ENCODE measurements around the gene THBS1. TPM values are rescaled to one million over a fixed set of nuclear protein-coding genes. Genes with fewer than 3 reads are reported as not detected.

The THBS1 gene
- total and polyA plus RNA-seq, 7 donors: 3.3 to 40.1 (median 9.7) TPM

- H3K9me3 ChIP-seq: no peaks in the 10 kb centered on the region
- WGBS, 3 donors: 92 to 94% (median 93%) methylated on average over 2 of the region's 2 CpGs
- DNase-seq: no peak
- no peak for ATAC-seq
- H3K36me3 ChIP-seq (ENCODE audit: insufficient read depth in 1 of 2, low read depth in 1 of 2): no peaks in the 10 kb centered on the region
- no peak for TF ChIP-seq CTCF (IDR thresholded peaks at IDR 0.05)
- H3K4me1 ChIP-seq: no peaks in the 10 kb centered on the region
- H3K27ac ChIP-seq: no peak overlapping the region
- intact Hi-C loops (cut with DNase I): no loop called here
- no peak overlapping the region for H3K4me3 ChIP-seq
- H3K27me3 ChIP-seq (ENCODE audit: insufficient read depth in 3 of 3, low read length in 2 of 3): no peaks in the 10 kb centered on the region
These were observed 19.0 kb downstream of the THBS1 start for GRCh38 chr15:39599871-39600270.

GRCh38 chr15:39602143-39602542, 21.3 kb downstream of the THBS1 start:
- WGBS, 3 donors: 81 to 85% (median 84%) methylated on average over 5 of the region's 5 CpGs
- no peak overlapping the region for H3K27ac ChIP-seq
- H3K4me1 ChIP-seq: no peaks in the 10 kb centered on the region
- DNase-seq (no peak), ATAC-seq (no peak)
- intact Hi-C loops (cut with DNase I): no loop called here
- no peaks in the 10 kb centered on the region for H3K36me3 ChIP-seq (ENCODE audit: insufficient read depth in 1 of 2, low read depth in 1 of 2)
- H3K9me3 ChIP-seq: no peaks in the 10 kb centered on the region
- H3K4me3 ChIP-seq: no peak overlapping the region
- no peak for TF ChIP-seq CTCF (IDR thresholded peaks at IDR 0.05)
- no peaks in the 10 kb centered on the region for H3K27me3 ChIP-seq (ENCODE audit: insufficient read depth in 3 of 3, low read length in 2 of 3)

GRCh38 chr15:39605146-39605545, 24.3 kb downstream of the THBS1 start:
- H3K27ac ChIP-seq: no peak overlapping the region
- TF ChIP-seq CTCF (IDR thresholded peaks at IDR 0.05): no peak
- ATAC-seq (no peak), DNase-seq (no peak)
- no peaks in the 10 kb centered on the region for H3K27me3 ChIP-seq (ENCODE audit: insufficient read depth in 3 of 3, low read length in 2 of 3)
- H3K36me3 ChIP-seq (ENCODE audit: insufficient read depth in 1 of 2, low read depth in 1 of 2): no peaks in the 10 kb centered on the region
- H3K4me1 ChIP-seq: no peaks in the 10 kb centered on the region
- WGBS, 3 donors: 76 to 83% (median 81%) methylated on average over 1 of the region's 1 CpG
- intact Hi-C loops (cut with DNase I): no loop called here
- H3K9me3 ChIP-seq: peaks cover 5% of the 10 kb centered on the region
- H3K4me3 ChIP-seq: no peak overlapping the region

GRCh38 chr15:39608185-39609139, 27.6 kb downstream of the THBS1 start:
- ATAC-seq: no peak
- intact Hi-C loops (cut with DNase I): no loop called here
- H3K27me3 ChIP-seq (ENCODE audit: insufficient read depth in 3 of 3, low read length in 2 of 3): no peaks in the 10 kb centered on the region
- no peak overlapping the region for H3K27ac ChIP-seq
- no peak for DNase-seq
- WGBS, 3 donors: 90 to 97% (median 94%) methylated on average over 2 of the region's 2 CpGs
- TF ChIP-seq CTCF (IDR thresholded peaks at IDR 0.05): no peak
- H3K4me1 ChIP-seq: no peaks in the 10 kb centered on the region
- peaks cover 18% of the 10 kb centered on the region for H3K9me3 ChIP-seq
- H3K36me3 ChIP-seq (ENCODE audit: insufficient read depth in 1 of 2, low read depth in 1 of 2): no peaks in the 10 kb centered on the region
- H3K4me3 ChIP-seq: no peak overlapping the region
